Smooth muscle cell (in vitro differentiated cells): Measurements from ENCODE around the gene DHRS3. TPM values are rescaled to one million over a fixed set of nuclear protein-coding genes. Genes with fewer than 3 reads are reported as not detected.
A peak's percentile ranks its signal among the peaks of the same experiment; 100 is the strongest.

Source experiments
- DNase-seq: peaks from one replicate; lab custom pipeline; 2025; ENCODE audit not compliant: unreplicated experiment; lab: John Stamatoyannopoulos, UW
- H2AFZ ChIP-seq: fragments of 200-600 bp; sonication (generic); 2 replicates; pipeline ENCODE4 v1.6.0; 2016; ENCODE audit warnings: antibody characterized with exemption, low read depth, mild to moderate bottlenecking
- H3F3A ChIP-seq: fragments of 200-600 bp; sonication (generic); 2 replicates; pipeline ENCODE4 v1.6.0; 2017; ENCODE audit warnings: antibody characterized with exemption, low read depth
- H3K27ac ChIP-seq: fragments of 200-600 bp; sonication (generic); 2 replicates; pipeline ENCODE4 v1.5.1; 2016; ENCODE audit warnings: low read depth, mild to moderate bottlenecking
- H3K27me3 ChIP-seq: fragments of 200-600 bp; sonication (generic); 2 replicates; pipeline ENCODE4 v1.6.1; 2016; ENCODE audit warnings: low read depth, mild to moderate bottlenecking
- H3K36me3 ChIP-seq: fragments of 200-600 bp; sonication (generic); 2 replicates; pipeline ENCODE4 v1.5.1; 2016; ENCODE audit warnings: low read depth
- H3K4me1 ChIP-seq: fragments of 200-600 bp; sonication (generic); 2 replicates; pipeline ENCODE4 v1.5.1; 2016; ENCODE audit warnings: low read depth
- H3K4me2 ChIP-seq: fragments of 200-600 bp; sonication (generic); 2 replicates; pipeline ENCODE4 v1.6.0; 2016; ENCODE audit warnings: mild to moderate bottlenecking
- H3K4me3 ChIP-seq: fragments of 200-600 bp; sonication (generic); 2 replicates; pipeline ENCODE4 v1.5.1; 2016; ENCODE audit warnings: mild to moderate bottlenecking
- H3K79me2 ChIP-seq: fragments of 200-600 bp; sonication (generic); 2 replicates; pipeline ENCODE4 v1.6.0; 2016; ENCODE audit warnings: low read depth, mild to moderate bottlenecking
- H3K9ac ChIP-seq: fragments of 200-600 bp; sonication (generic); 2 replicates; pipeline ENCODE4 v1.6.0; 2016; ENCODE audit warnings: low read depth
- H3K9me3 ChIP-seq: fragments of 200-600 bp; sonication (generic); replicated peaks from 2 replicates; pipeline ENCODE4 v1.5.1; 2016; ENCODE audit warnings: low read depth
- H4K20me1 ChIP-seq: fragments of 200-600 bp; sonication (generic); 2 replicates; pipeline ENCODE4 v1.6.0; 2016; ENCODE audit warnings: low read depth
- WGBS: methylation state at CpG from one replicate; pipeline ENCODE4 v1.1.7; 2016; ENCODE audit warnings: low lambda C conversion rate; 5-methylcytosine and 5-hydroxymethylcytosine counted together
- polyA plus RNA-seq: library from polyadenylated mRNA; unstranded; fragments of >200 nt; fragmentation: Nextera tagmentation; extraction: Ambion mirVana; gene quantifications from 2 replicates; pipeline ENCODE4 v1.2.1, GENCODE V29; 2016
- total RNA-seq: library from RNA; depleted of rRNA; stranded (reverse); fragments of >200 nt; gene quantifications from 2 replicates; pipeline ENCODE4 v1.2.3, GENCODE V29; 2014
- TF ChIP-seq, protein P1 (sequence below): fragments of 200-600 bp; sonication (generic); IDR thresholded peaks from 2 replicates; pipeline ENCODE4 v1.5.1; 2017; ENCODE audit warnings: borderline replicate concordance, mild to moderate bottlenecking, antibody characterized with exemption; ENCODE audit not compliant: insufficient read depth, poor library complexity, severe bottlenecking

Gene DHRS3
- total and polyA plus RNA-seq, 2 experiments from 2014 or later: 0.89 to 2.7 TPM

DNA sequence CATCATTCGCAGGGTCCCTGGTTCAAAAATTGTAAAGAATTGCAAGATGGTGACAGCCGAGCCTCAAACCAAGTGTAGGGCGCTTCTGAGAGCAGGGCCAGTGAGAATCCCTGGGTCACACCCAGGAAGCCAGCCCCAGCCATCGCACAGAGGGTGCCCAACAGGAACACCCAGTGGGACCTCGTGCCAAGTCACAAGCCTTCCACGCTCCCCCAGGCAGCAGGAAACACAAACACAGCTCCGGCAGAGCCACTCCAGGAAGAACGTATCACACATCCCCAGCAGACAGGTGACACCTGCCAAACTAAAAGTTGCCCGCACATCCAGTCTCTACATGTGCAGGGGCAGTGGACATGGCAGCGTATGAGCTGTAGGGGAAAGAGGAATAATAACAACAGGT lies 20.2 kb downstream of the DHRS3 start:
- H3K27ac ChIP-seq: no peak overlapping the region
- peaks cover 17% of the 10 kb centered on the region for H3K27me3 ChIP-seq
- no peak overlapping the region for H3K9ac ChIP-seq
- H3K9me3 ChIP-seq: no peaks in the 10 kb centered on the region
- no peak overlapping the region for H3K4me3 ChIP-seq
- H4K20me1 ChIP-seq: peaks cover 7% of the 10 kb centered on the region
- H2AFZ ChIP-seq: no peak overlapping the region
- TF ChIP-seq, protein P1, sequence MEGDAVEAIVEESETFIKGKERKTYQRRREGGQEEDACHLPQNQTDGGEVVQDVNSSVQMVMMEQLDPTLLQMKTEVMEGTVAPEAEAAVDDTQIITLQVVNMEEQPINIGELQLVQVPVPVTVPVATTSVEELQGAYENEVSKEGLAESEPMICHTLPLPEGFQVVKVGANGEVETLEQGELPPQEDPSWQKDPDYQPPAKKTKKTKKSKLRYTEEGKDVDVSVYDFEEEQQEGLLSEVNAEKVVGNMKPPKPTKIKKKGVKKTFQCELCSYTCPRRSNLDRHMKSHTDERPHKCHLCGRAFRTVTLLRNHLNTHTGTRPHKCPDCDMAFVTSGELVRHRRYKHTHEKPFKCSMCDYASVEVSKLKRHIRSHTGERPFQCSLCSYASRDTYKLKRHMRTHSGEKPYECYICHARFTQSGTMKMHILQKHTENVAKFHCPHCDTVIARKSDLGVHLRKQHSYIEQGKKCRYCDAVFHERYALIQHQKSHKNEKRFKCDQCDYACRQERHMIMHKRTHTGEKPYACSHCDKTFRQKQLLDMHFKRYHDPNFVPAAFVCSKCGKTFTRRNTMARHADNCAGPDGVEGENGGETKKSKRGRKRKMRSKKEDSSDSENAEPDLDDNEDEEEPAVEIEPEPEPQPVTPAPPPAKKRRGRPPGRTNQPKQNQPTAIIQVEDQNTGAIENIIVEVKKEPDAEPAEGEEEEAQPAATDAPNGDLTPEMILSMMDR: no peak
- 91% methylated on average over 10 of the region's 10 CpGs for WGBS
- H3F3A ChIP-seq: peaks cover 11% of the 10 kb centered on the region
- H3K4me1 ChIP-seq: peaks cover 8% of the 10 kb centered on the region
- no peaks in the 10 kb centered on the region for H3K36me3 ChIP-seq
- no peak overlapping the region for H3K4me2 ChIP-seq
- H3K79me2 ChIP-seq: no peaks in the 10 kb centered on the region
- no peak for DNase-seq

DNA sequence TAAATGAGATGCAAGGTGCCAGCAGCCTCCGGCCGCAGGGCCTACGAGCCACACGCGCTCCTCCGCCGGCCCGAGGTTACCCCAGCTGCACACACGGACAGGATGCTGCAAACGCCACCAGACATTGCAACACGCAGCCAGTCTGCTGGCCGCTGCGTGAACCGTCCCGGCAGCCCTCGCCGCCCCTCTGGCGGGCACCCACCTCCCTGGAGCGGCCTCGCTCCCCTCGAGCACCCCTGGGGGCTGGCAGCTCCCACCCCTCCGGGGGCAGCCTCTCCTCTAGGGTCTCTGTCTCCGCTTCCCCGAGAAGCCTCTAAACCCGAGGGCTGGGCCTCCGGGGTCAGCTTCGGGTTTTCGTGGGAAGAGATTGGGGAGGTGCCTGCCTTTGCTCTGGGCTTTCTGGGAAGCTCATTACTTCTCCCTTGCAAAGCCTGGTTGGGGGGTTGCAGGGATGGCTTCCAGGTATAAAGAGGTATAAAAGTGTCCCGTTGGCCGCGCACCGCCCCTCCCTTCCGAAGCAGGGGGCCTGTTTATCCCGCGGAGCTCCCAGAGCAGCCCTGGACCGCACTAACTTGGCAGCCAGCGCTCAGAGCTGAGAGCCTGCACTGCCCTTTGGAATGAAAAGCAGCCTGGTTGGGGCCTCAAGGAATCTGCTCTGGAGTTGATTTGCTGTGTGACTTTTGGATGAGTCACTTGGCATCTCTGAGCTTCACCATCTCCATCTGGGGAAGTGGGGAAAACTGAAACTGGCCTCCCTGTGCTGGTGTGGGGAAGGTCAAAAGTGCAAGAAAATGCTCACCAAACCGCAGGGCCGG lies 21.8 kb downstream of the DHRS3 start:
- Histone ChIP-seq H3K4me3 (peak overlapping the region; percentile 50), H3F3A (peaks cover 11% of the 10 kb centered on the region), H3K9ac (peak overlapping the region; percentile 67), H3K4me1 (peaks cover 3% of the 10 kb centered on the region), H3K27me3 (peaks cover 17% of the 10 kb centered on the region), H3K9me3 (no peaks in the 10 kb centered on the region), H3K36me3 (no peaks in the 10 kb centered on the region), H4K20me1 (peaks cover 7% of the 10 kb centered on the region), H3K27ac (peak overlapping the region; percentile 83), H3K79me2 (no peaks in the 10 kb centered on the region), H3K4me2 (peak overlapping the region; percentile 89), H2AFZ (peak overlapping the region; percentile 75)
- TF ChIP-seq, protein P1: no peak
- peak; percentile 66 for DNase-seq
- WGBS: 4% methylated on average over 39 of the region's 39 CpGs

DNA sequence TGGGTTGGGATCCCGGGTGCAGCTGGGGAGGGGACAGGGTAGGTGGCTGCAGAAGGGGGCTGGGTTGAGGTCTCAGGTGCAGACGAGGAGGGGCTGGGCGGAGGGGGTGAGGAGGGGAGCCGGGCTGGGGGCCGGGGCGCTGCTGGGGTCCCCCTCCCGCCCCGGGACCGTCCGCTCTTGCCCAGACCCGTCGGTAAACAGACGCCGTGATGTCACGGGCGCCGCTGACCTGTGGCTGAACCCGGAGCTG lies 22.3 kb downstream of the DHRS3 start:
- Histone ChIP-seq H3K27ac (no peak overlapping the region), H3K9ac (no peak overlapping the region), H2AFZ (no peak overlapping the region), H3K9me3 (no peaks in the 10 kb centered on the region), H3K27me3 (peaks cover 17% of the 10 kb centered on the region), H3K4me1 (peaks cover 3% of the 10 kb centered on the region), H3K36me3 (no peaks in the 10 kb centered on the region), H3F3A (peaks cover 11% of the 10 kb centered on the region), H4K20me1 (peaks cover 7% of the 10 kb centered on the region), H3K4me3 (peak overlapping the region; percentile 50), H3K4me2 (peak overlapping the region; percentile 89), H3K79me2 (no peaks in the 10 kb centered on the region)
- 0% methylated on average over 11 of the region's 18 CpGs for WGBS
- TF ChIP-seq, protein P1: no peak
- no peak for DNase-seq
